ENCODE results near the gene NCOR1.

DNA sequence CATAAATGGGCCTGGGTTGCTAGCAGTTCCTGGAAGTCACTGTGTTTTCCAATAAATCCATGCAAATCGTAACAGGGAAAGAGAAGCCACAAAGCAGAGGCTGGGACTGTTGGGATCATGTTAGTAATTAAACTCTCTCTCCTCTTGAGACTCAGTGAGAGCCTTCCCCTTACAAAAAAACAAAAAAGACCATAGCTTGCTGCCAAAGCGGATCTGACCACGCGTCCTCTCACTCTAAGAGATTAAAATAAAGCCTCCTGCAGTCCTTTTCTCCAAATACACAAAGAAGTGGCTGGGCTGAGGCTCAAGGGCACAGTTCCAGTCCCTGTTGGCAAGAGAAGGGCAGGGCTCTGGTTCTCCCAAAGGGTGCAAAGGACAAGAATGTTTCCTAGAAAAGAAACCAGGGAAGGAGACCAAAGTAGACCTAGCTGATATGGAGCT lies 40.2 kb upstream of the NCOR1 start:
- TF ChIP-seq POLR2AphosphoS5 (IDR thresholded peaks at IDR 0.05; ENCODE audit: low read depth, low read length): no peak
- TF ChIP-seq KDM5A (IDR thresholded peaks at IDR 0.05; ENCODE audit: low read length): no peak
- TF ChIP-seq CTCF (IDR thresholded peaks at IDR 0.05; ENCODE audit: control extremely low read depth in 1 of 3, insufficient read depth in 1 of 3, low read depth in 1 of 3, low read length in 3 of 3): no peak
- no peak for TF ChIP-seq POLR2A (IDR thresholded peaks at IDR 0.05; ENCODE audit: control extremely low read depth in 1 of 2, low read depth in 2 of 2, low read length in 2 of 2)
- no peak for TF ChIP-seq RAD21 (IDR thresholded peaks at IDR 0.05 in 1 of 2, conservative IDR thresholded peaks at IDR 0.05 in 1 of 2; ENCODE audit: low read depth in 2 of 2, low read length in 2 of 2)
- no peak for TF ChIP-seq HDAC6 (IDR thresholded peaks at IDR 0.05; ENCODE audit: low read depth, low read length)
- TF ChIP-seq EGR1 (IDR thresholded peaks at IDR 0.05; ENCODE audit: borderline replicate concordance, low read depth, low read length): no peak
